HG03108 (cell line): Measurements from ENCODE around the gene RAB30.

Source experiments
- ATAC-seq: cut with Tn5 transposase; IDR thresholded peaks from one replicate; pipeline ENCODE4 v1.9.1; 2021; ENCODE audit warnings: moderate library complexity; ENCODE audit not compliant: unreplicated experiment

RAB30 gene

DNA sequence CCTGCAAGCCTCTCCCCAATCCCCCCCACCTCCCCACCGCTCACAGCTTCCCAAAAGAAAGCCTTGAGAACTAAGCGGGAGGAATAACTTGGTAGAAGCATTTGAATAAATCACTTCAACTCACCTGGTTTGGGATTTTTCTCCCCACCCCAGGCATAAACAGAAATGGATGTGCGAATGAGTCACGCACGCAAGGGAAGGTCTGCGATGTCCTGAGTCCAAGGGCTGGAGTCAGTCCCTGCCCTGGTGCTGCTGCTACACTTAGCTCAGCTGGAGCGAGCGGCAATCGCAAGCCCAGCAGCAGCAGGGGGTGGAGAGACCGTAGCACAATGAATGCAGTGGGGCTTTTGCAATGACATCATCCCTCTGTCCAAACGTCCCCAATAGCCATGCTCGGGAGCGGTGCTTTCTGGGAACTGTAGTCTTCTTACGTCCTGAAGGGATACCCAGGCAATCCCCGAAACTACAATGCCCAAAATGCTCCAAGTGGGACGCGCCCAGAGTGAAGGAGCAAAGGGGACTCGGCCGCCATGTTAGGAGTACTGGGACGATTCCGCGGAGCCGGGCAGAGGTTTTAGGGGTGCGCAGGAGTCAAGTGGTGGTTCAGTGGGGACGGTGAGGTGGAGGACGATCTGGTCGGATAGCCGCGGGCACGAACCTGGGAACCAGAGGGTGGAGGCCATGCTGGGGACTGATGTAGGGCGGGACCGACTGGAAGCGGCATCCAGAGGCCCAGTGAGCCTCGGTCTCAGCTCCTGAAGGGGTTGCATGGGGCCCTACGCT is at the start of gene RAB30:
TSS of gene RAB30 (minus strand) at position 331 of the 783 bp plus-strand sequence. CDS start 74,581 bp downstream, outside the sequence.
- ATAC-seq, result peak; percentile 98

GRCh38 chr11:83120327-83120726 is 48.6 kb upstream of the RAB30 start:
- no peak for ATAC-seq

DNA sequence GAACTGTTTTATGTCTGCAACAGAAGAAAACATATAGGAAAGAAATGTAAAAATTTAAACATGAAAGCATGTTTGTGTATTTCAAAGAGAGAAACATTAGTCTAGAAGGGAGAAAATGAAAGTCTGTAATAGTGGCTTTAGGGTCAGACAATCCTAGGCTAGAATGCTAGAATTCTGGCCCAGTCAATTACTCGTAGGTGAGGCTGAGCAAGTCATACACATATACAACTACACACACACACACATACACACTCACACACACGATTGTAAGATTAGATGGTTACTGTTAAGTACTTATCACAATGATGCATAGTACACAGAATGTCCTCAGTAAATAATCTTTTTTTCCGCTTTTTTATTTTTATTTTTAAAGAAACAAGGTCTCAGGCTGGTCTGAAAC is 47.5 kb upstream of the RAB30 start:
- no peak for ATAC-seq

DNA sequence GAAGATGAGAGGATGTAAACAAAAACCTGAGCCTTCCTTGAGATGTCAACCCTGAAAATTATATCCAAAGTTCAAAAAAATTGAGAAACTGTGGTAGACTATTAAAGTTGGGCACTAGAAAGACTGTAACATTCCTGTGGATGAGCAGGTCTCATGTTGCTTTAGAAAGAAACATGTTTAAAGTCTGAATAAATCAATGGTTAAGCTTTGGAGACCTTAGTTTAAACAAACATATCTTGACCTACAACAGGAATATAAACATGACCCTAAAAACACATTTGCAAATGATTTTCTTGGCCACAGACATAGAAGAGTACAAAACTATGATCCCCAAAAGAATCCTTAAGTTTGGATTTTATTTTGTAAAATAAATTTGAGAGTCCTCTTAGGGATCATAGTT is 47.1 kb upstream of the RAB30 start:
- no peak for ATAC-seq

GRCh38 chr11:83116015-83116641 is 44.4 kb upstream of the RAB30 start:
- ATAC-seq, result no peak

DNA sequence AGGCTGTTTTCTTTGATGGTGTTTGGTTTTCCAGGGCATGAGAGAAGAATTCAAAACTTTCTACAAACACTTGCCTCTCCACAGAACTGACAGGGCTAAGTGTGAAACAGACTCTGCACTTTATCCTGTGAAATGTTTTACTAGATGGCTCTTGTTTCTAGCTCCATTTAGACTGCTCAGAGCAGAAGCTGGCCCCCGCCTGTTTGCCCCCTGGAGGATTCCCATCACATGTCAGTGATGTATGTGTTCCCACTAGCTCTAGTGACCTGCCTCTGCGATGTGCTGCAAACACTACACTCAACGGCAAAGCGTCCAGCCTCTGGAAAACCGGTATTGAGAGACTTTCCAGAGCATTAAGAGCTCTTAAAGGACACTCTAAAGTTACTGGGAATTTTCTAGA is 43.9 kb upstream of the RAB30 start:
- no peak for ATAC-seq

DNA sequence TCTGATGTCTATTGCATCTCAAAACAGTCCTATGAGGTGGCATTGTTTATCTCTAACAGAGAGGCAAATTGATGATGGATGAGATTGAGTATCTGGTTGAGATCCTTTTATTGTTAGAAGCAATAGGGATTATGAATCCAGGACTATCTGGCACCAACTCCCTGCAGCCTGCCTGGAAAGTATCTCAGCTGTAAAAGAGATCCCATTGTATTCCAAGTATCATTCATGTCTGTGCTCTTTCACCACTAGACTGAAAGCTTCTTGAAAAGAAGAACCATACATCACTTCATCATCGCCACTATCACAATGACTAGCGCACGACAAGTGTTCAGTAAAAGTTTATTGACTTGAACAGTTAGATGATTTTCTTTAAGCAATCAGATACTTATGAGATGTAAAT is 43.3 kb upstream of the RAB30 start:
- ATAC-seq, result no peak

- ATAC-seq, result no peak
Observed at GRCh38 chr11:83112886-83113285, 41.2 kb upstream of the RAB30 start.

DNA sequence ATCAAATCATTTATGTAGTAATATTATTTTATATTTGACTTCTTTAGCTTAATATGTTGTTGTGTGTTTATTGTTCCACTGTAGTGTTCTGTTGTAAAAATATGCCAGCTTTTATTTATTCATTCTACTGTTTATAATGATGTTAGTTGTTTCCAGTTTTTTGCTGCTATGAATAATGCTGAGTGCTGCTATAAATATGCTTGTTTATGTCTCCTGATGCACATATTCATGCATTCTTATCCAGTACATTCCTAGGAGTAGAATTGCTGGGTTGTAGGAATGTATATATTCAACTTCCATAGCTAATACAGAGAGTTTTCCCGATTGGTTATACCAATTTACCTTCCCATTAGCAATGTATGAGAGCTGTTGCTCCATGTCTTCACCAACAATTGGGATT is 33.5 kb upstream of the RAB30 start:
- ATAC-seq, result no peak

- ATAC-seq, result no peak
Observed at GRCh38 chr11:83102834-83103233, 31.1 kb upstream of the RAB30 start.

- ATAC-seq, result no peak
Observed at GRCh38 chr11:83097429-83098075, 25.9 kb upstream of the RAB30 start.

DNA sequence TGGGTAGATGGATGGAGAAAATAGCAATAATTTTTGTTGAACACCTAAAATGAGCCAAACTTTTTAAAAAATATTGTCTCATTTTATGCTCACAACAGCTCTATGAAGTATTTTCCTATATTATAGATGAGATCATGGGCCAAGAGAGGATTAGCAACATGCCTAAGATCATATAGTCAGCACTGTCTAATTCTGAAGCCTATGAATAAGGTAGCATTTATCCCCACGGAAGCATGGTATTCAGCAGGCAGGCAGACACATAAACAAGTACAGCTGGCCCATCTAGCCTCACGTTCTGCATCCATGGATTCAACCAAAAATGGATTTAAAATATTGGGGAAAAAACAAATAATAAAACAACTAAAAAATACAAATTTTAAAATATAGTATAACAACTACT is 21.9 kb upstream of the RAB30 start:
- ATAC-seq, result no peak

DNA sequence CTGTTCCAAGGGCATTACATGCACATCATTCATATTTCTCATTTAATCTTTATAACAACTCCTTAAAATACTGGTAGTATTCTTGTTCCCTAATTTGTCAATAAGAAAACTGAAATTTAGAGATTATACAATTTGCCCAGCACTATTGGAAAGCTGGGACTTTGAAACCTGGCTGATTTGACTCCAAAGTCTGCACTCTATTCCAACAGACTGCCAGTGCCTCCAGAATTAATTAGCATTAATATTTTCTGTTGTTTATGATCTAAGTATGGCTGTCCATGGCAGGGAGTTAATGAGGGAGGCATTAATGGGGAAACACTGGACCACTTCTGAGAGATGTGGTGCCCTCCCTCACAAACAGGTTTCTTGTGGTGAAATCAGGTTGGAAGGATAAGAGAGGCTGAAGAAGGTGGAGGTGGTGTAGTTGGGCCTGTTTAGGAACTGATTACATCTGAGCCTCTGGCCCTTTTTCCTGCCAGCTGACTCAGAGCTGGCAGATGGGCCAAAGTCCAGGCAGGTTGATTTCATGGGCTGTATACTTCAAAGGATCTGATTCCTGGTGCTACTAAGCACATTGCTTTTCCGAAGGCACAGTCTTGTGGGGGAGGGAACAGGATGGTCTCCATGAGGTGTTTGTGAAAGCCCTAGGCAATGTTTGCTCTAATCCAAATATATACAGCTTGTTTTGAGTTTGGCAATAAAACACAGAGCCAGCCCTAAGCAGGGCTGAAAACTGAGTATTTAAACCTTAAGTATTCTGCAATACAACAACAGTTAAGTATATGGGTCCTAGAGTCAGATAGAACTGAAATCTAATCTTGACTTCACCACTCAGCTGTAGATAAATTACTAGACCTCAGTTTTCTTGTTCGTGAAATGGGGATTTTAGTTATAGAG is 21.0 kb upstream of the RAB30 start:
- no peak for ATAC-seq

GRCh38 chr11:83088965-83089364 is 17.3 kb upstream of the RAB30 start:
- ATAC-seq, result no peak

- no peak for ATAC-seq
Observed at GRCh38 chr11:83087035-83087434, 15.3 kb upstream of the RAB30 start.

- no peak for ATAC-seq
Observed at GRCh38 chr11:83079820-83080219, 8.1 kb upstream of the RAB30 start.

DNA sequence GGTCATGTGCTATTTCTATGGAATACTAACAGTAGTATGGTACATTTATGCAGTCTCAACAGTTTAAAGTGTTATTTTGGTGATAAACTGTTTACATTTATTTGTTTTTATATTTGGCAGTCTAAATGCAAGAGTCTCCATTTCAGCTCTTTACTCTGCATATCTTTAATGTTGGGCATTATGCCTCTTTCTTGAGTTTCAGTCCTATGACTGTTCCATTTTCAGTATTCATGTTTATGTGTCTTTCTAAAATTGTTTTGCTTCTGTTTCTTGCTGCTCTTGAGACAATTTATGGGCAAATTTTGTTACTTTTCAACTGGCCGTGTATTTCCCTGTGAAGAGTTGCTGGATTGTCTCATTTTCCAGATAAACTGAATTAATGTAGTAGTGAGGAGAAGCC is 6.6 kb upstream of the RAB30 start:
- no peak for ATAC-seq

GRCh38 chr11:83073884-83074283 is 2.2 kb upstream of the RAB30 start:
- no peak for ATAC-seq

- no peak for ATAC-seq
Observed at GRCh38 chr11:83073258-83073657, 1.6 kb upstream of the RAB30 start.

- no peak for ATAC-seq
Observed at GRCh38 chr11:83072350-83073242, 899 bp upstream of the RAB30 start.
